Activated naive CD8-positive, alpha-beta T cell treated with anti-CD3 and anti-CD28 coated beads for 36 hours (primary cell): ENCODE results near the gene AKNA. TPM values are rescaled to one million over a fixed set of nuclear protein-coding genes. Genes with fewer than 3 reads are reported as not detected.
"Not testable (repeated sequence)": the region's sequence is repeated elsewhere in the genome, so short reads cannot be mapped to it uniquely, and the experiment has no call there.

ENCODE experiments used
- DNase-seq: peaks from one replicate; pipeline ENCODE4 v3.0.0; 2021
- H3K27ac Mint-ChIP-seq: one replicate; pipeline ENCODE4 v1.8.0; 2022; ENCODE audit warnings: mild to moderate bottlenecking, moderate library complexity, mixed read lengths
- H3K27me3 Mint-ChIP-seq: one replicate; pipeline ENCODE4 v1.8.0; 2022; ENCODE audit warnings: mild to moderate bottlenecking, mixed read lengths
- H3K36me3 Mint-ChIP-seq: one replicate; pipeline ENCODE4 v1.8.0; 2021; ENCODE audit warnings: mild to moderate bottlenecking, mixed read lengths
- H3K4me1 Mint-ChIP-seq: one replicate; pipeline ENCODE4 v1.8.0; 2021; ENCODE audit warnings: mixed read lengths
- H3K4me3 Mint-ChIP-seq: one replicate; pipeline ENCODE4 v1.8.0; 2022; ENCODE audit warnings: mild to moderate bottlenecking, moderate library complexity, mixed read lengths
- H3K9me3 Mint-ChIP-seq: one replicate; pipeline ENCODE4 v1.8.0; 2022; ENCODE audit warnings: mixed read lengths
- total RNA-seq, 2 experiments: library from RNA; stranded (reverse); gene quantifications; one replicate each; pipeline ENCODE4 v1.2.3, GENCODE V29; 2021

The AKNA gene
- total RNA-seq, 2 experiments from 2014 or later, result 129 to 130 TPM

DNA sequence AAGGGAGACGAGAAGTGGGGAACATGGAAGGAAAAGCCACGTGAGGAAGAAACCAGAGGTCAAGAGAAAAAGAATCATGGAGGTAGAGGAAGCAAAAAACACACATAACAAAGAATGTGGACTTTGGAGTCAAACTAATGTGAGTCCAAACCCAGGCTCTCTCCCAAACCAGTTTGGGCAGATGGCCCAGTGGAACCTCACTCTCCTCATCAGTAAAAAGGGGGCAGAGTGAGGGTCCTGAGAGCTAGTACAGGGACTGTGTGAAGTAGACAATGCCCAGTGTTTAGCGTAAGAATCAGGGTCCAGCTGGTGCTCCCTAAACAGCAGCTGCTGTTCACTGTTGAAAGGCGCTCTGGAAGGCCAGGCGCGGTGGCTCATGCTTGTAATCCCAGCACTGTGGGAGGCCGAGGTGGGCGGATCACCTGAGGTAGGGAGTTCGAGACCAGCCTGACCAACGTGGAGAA lies 59.4 kb downstream of the AKNA start:
- not testable (repeated sequence) for H3K9me3 Mint-ChIP-seq, H3K4me1 Mint-ChIP-seq, H3K4me3 Mint-ChIP-seq, H3K36me3 Mint-ChIP-seq, DNase-seq, H3K27me3 Mint-ChIP-seq, H3K27ac Mint-ChIP-seq

DNA sequence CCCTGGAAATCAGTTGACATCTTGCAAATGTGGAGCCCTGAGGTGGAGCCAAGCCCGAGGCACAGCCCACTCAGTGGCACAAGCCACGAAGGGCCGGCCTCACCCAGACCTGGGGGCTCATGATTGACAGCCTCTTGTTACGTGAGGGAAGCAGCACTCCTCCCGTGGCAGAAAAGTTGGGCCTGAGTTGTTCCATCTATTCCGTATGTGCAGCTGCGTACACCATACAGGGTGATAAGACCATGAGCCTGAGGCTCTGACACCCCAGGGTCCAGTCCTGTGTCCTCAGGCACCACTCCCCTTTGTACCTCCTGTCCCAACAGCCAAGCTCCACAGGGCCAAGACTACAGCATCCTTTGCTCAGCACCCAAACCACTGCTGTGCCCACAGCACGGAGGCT lies 60.0 kb downstream of the AKNA start:
- no peaks in the 10 kb centered on the region for H3K36me3 Mint-ChIP-seq
- H3K27me3 Mint-ChIP-seq, result no peaks in the 10 kb centered on the region
- DNase-seq, result no peak
- peaks cover 8% of the 10 kb centered on the region for H3K4me1 Mint-ChIP-seq
- no peak overlapping the region for H3K4me3 Mint-ChIP-seq
- no peak overlapping the region for H3K27ac Mint-ChIP-seq
- no peaks in the 10 kb centered on the region for H3K9me3 Mint-ChIP-seq

DNA sequence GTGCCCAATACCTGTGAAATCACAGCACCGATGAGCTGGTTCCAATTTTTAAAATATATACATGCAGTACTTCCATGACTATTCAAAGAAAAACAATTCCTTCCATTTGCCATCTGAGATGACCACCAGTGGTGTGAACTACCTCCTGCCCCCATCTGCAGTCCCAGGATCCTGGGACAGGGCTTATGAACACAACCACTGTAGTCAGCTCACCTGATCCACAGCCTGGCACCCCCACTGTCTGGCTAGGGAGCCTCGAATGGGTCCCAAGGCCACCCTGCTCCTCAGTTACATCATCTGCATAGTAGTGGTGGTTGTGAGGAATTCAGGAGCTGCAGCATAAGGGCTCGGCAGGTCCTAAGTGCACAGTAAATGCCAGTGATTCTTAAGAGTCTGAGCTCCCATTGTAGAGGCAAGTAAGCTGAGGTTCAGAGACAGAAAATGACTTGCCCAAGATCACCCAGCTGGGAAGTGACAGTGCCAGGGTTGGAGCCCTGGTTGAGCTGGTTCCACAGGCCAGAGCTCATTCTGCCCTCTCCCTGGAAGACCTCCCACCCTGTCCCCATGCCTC lies 62.0 kb downstream of the AKNA start:
- not testable (repeated sequence) for H3K4me3 Mint-ChIP-seq, H3K9me3 Mint-ChIP-seq, H3K4me1 Mint-ChIP-seq, H3K36me3 Mint-ChIP-seq, H3K27ac Mint-ChIP-seq, H3K27me3 Mint-ChIP-seq, DNase-seq

- H3K27ac Mint-ChIP-seq, H3K4me1 Mint-ChIP-seq, H3K4me3 Mint-ChIP-seq, H3K27me3 Mint-ChIP-seq, H3K36me3 Mint-ChIP-seq, H3K9me3 Mint-ChIP-seq, DNase-seq: not testable (repeated sequence)
Observed at GRCh38 chr9:114324965-114325364, 62.8 kb downstream of the AKNA start.

- no peak overlapping the region for H3K27ac Mint-ChIP-seq
- no peaks in the 10 kb centered on the region for H3K27me3 Mint-ChIP-seq
- no peaks in the 10 kb centered on the region for H3K4me1 Mint-ChIP-seq
- no peaks in the 10 kb centered on the region for H3K9me3 Mint-ChIP-seq
- no peak for DNase-seq
- H3K36me3 Mint-ChIP-seq, result no peaks in the 10 kb centered on the region
- no peak overlapping the region for H3K4me3 Mint-ChIP-seq
Observed at GRCh38 chr9:114324492-114324891, 63.3 kb downstream of the AKNA start.

GRCh38 chr9:114323849-114324248 lies 63.9 kb downstream of the AKNA start:
- not testable (repeated sequence) for H3K27ac Mint-ChIP-seq, H3K27me3 Mint-ChIP-seq, H3K36me3 Mint-ChIP-seq, H3K9me3 Mint-ChIP-seq, H3K4me1 Mint-ChIP-seq, DNase-seq, H3K4me3 Mint-ChIP-seq

- not testable (repeated sequence) for H3K4me3 Mint-ChIP-seq, H3K4me1 Mint-ChIP-seq, H3K27me3 Mint-ChIP-seq, H3K36me3 Mint-ChIP-seq, H3K9me3 Mint-ChIP-seq, DNase-seq, H3K27ac Mint-ChIP-seq
Observed at GRCh38 chr9:114322831-114323531, 64.8 kb downstream of the AKNA start, which contains the start of gene ORM1. Gene ORM1, plus strand, starts transcription at chr9:114323098. Its CDS starts 36 bp downstream, at chr9:114323134.

DNA sequence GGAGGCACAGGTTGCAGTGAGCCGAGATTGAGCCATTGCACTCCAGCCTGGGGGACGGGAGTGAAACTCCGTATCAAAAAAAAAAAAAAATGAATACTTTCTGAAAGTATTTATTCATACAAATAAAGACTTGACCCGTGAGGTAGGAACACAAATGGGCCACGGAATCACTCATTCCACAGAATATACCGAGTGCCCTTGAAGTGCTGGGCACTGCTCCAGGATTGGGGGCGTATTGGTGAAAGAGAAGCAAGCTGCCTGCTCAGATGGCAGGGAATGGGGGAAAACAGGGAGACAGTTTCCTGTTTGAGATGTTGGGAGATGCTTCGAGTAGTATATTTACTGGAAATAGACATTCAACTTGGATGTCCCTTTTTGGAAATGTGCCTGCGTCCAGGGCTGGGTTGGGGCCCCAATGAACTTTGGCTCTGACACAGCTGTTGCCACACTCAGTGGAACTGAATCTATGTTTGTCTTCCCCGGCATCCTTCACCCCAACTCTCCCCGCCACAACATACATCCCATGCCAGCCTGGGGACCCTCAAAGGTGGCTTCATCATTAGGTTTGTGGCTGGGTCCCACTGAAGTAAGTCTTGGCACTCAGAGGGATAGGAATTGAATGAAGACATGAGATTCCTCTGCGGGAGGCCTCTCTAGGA lies 65.5 kb downstream of the AKNA start:
- H3K9me3 Mint-ChIP-seq, H3K27ac Mint-ChIP-seq: not testable (repeated sequence)

DNA sequence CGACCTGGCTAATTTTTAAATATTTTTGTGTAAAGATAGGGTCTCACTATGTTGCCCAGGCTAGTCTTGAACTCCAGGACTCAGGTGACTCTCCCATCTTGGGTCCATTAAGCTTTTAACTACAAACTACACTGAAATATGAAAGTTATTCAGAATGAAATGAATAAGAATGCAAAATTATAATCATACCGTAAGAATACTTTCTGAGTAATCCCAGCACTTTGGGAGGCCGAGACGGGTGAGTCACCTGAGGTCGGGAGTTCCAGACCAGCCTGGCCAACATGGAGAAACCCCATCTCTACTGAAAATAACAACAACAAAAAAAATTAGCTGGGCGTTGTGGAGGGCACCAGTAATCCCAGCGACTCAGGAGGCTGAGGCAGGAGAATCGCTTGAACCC lies 66.0 kb downstream of the AKNA start:
- no peak overlapping the region for H3K27ac Mint-ChIP-seq
- no peaks in the 10 kb centered on the region for H3K36me3 Mint-ChIP-seq
- H3K27me3 Mint-ChIP-seq, result no peaks in the 10 kb centered on the region
- H3K4me3 Mint-ChIP-seq, result no peak overlapping the region
- DNase-seq, result no peak
- no peaks in the 10 kb centered on the region for H3K9me3 Mint-ChIP-seq
- H3K4me1 Mint-ChIP-seq, result peaks cover 4% of the 10 kb centered on the region

More for the DNA sequence above, 65.5 kb downstream of the AKNA start:
- H3K36me3 Mint-ChIP-seq, H3K4me1 Mint-ChIP-seq, DNase-seq, H3K4me3 Mint-ChIP-seq, H3K27me3 Mint-ChIP-seq: not testable (repeated sequence)

DNA sequence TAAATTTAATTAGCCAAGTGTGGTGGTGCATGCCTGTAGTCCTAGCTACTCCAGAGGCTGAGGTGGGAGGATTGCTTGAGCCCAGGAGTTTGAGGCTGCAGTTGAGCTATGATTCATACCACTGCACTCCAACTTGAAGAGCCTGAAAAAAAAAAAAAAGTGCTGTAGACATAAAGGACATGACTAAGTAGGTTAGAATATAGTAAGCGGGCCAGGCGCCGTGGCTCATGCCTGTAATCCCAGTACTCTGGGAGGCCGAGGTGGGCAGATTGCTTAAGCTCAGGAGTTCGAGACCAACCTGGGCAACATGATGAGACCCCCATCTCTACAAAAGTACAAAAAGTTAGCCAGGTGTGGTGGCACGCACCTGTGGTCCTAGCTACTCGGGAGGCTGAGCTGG lies 67.1 kb downstream of the AKNA start:
- H3K9me3 Mint-ChIP-seq, H3K36me3 Mint-ChIP-seq, H3K27ac Mint-ChIP-seq, H3K27me3 Mint-ChIP-seq, DNase-seq, H3K4me3 Mint-ChIP-seq, H3K4me1 Mint-ChIP-seq: not testable (repeated sequence)

DNA sequence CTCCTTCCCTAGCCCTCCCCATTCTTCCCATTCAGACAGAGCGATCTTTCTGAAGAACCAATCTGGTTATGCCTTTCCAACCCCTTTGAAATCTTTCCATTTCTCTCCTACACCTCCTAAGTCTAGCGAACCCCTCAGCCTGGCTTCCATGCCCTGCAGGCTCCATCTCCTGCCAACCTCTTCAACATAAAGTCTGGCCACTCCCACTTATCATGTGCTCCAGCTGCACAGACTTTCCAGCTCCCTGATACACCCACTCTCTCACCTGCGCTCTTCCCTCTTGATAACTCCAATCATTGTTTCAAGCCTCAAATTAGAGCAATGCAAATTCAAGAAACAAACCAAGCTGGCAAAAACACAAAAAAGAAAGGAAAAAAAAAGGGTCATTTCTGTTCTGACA lies 68.6 kb downstream of the AKNA start:
- DNase-seq, result no peak
- H3K27ac Mint-ChIP-seq, result no peak overlapping the region
- H3K9me3 Mint-ChIP-seq, result no peaks in the 10 kb centered on the region
- peaks cover 4% of the 10 kb centered on the region for H3K4me1 Mint-ChIP-seq
- H3K27me3 Mint-ChIP-seq, result no peaks in the 10 kb centered on the region
- no peaks in the 10 kb centered on the region for H3K36me3 Mint-ChIP-seq
- H3K4me3 Mint-ChIP-seq, result no peak overlapping the region

DNA sequence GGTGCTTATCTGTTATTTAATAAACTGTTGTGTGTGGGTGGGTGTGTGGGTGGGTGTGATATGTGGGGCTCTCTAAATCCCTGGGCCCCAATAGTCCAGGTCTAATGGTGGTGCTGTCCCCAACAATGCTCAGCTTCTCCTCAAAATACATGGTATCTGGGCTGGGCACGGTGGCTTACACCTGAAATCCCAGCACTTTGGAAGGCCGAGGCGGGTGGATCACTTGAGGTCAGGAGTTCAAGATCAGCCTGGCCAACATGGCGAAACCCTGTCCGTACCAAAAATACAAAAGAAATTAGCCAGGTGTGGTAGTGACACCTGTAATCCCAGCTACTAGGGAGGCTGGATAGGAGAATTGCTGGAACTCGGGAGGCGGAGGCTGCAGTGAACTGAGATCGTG lies 69.4 kb downstream of the AKNA start:
- no peak overlapping the region for H3K4me3 Mint-ChIP-seq
- no peak for DNase-seq
- peak overlapping the region; percentile 77 for H3K27ac Mint-ChIP-seq
- peaks cover 4% of the 10 kb centered on the region for H3K4me1 Mint-ChIP-seq
- H3K36me3 Mint-ChIP-seq, result no peaks in the 10 kb centered on the region
- no peaks in the 10 kb centered on the region for H3K27me3 Mint-ChIP-seq
- no peaks in the 10 kb centered on the region for H3K9me3 Mint-ChIP-seq

GRCh38 chr9:114317665-114318357 lies 70.0 kb downstream of the AKNA start:
- Mint-ChIP-seq H3K27me3 (no peaks in the 10 kb centered on the region), H3K27ac (peak overlapping the region; percentile 77), H3K36me3 (no peaks in the 10 kb centered on the region), H3K4me3 (no peak overlapping the region), H3K4me1 (peaks cover 4% of the 10 kb centered on the region), H3K9me3 (no peaks in the 10 kb centered on the region)
- DNase-seq, result no peak

DNA sequence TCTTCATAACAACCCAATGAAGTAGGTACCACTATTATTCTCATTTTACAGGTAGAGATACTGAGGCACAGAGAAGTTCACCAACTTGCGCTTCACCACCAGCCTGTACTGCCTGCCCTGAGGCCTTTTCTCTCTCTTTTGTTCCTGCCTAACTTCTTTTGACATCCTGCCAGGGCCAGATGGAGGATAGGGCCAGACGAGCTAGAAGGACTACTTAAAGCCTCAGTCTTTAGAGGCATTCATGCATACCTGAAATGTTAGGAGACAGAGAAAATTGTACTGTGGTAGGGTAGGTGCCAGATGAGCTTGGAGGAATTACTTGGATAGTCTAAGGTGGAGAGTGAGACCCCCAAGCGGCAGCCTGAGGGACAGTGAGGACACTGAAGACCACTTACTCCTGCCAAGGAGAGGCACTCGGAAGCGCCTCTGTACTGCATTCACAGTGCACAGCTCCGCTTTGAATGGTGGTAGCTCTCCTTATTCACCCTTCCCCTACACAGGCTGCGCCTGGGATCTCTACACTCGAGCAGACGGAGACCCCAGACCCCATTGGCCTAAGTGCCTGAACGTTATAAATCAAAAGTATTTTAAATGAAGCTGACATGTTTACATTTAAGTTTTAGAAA lies 71.1 kb downstream of the AKNA start:
- Mint-ChIP-seq H3K27ac (no peak overlapping the region), H3K36me3 (no peaks in the 10 kb centered on the region), H3K4me3 (no peak overlapping the region), H3K4me1 (peaks cover 4% of the 10 kb centered on the region), H3K27me3 (no peaks in the 10 kb centered on the region), H3K9me3 (no peaks in the 10 kb centered on the region)
- DNase-seq, result no peak
